GM08714 (cell line): Measurements from ENCODE around the gene NLRP8.

ENCODE experiments used
- H3K4me3 ChIP-seq: fragments of 200-500 bp; sonication (Bioruptor generic); 2 replicates; pipeline ENCODE4 v1.5.1; 2014; ENCODE audit warnings: mild to moderate bottlenecking, low read length, inconsistent platforms
- ZNF274 ChIP-seq: IDR thresholded peaks from 2 replicates; pipeline ENCODE4 v1.6.1; 2012; ENCODE audit warnings: mild to moderate bottlenecking, low read depth, low read length

NLRP8 gene

GRCh38 chr19:56026769-56027168 is 79.1 kb downstream of the NLRP8 start:
- no peak overlapping the region for H3K4me3 ChIP-seq
- TF ChIP-seq ZNF274, result no peak
